AG09319 (cell line): ENCODE data around the gene RPRD1B.

Source experiments
- DNase-seq: peaks from one replicate; pipeline ENCODE4 v3.0.0-alpha.2; 2010; ENCODE audit warnings: low read depth; ENCODE audit errors: extremely low read depth
- TF ChIP-seq, protein P1 (sequence below): IDR thresholded peaks from 2 replicates; pipeline ENCODE4 v1.5.1; 2011; ENCODE audit warnings: low read depth, mild to moderate bottlenecking, inconsistent platforms, low read length, moderate library complexity

The RPRD1B gene

DNA sequence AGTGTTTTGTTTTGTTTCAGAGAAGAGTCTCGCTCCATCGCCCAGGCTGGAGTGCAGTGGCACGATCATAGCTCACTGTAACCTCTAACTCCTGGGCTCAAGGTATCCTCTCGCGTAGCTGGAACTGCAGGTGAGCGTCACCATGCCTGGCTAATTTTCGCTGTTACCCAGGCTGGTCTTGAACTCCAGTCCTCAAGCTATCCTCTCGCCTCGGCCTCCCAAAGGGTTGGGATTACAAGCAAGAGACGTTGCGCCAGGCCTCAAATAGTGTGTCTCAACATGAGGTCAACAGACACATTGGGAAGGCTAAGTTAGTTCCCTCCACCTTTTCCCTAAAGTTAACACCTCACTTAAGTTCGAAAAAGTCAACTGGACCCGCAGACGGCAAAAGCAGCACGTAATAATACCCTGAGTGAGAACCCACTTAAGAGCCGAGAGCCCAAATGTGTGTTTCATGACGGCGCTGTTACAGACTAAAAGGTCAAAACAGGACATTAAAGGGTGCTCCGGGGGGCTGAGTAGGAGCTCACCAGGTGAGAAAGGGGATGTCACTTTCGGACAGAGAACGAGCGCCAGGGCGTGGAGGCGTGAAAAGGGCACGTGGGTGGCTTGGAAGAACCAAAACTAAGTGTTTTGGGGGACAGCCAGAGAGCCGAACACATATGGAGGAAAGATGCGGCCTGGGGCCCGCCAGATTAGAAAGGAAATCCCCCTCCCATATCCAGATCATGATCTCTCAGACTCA lies 789 bp upstream of the RPRD1B start:
- DNase-seq, result no peak

GRCh38 chr20:38034108-38034649 lies 633 bp downstream of the RPRD1B start:
- TF ChIP-seq, protein P1, sequence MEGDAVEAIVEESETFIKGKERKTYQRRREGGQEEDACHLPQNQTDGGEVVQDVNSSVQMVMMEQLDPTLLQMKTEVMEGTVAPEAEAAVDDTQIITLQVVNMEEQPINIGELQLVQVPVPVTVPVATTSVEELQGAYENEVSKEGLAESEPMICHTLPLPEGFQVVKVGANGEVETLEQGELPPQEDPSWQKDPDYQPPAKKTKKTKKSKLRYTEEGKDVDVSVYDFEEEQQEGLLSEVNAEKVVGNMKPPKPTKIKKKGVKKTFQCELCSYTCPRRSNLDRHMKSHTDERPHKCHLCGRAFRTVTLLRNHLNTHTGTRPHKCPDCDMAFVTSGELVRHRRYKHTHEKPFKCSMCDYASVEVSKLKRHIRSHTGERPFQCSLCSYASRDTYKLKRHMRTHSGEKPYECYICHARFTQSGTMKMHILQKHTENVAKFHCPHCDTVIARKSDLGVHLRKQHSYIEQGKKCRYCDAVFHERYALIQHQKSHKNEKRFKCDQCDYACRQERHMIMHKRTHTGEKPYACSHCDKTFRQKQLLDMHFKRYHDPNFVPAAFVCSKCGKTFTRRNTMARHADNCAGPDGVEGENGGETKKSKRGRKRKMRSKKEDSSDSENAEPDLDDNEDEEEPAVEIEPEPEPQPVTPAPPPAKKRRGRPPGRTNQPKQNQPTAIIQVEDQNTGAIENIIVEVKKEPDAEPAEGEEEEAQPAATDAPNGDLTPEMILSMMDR, result no peak
- no peak for DNase-seq

More for the DNA sequence above, 789 bp upstream of the RPRD1B start:
- TF ChIP-seq, protein P1, result no peak

DNA sequence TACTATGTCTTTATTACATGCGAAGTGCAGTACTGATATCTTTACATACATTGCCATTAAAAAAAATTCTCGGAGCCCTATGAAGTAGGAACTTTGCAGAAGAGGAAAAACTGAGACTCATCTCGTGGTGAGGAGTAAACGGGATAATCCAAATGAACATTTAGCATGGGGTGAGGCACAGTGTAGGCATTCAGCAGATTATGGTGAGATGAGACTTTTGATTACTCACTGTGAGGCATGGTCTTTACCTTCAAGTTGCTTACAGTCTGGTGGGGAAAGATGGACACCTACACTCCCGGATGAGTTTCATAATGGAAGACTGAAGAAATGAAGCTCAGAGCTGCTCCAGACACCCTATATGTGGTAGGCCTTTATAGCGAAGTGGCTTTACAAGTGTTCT lies 1.4 kb downstream of the RPRD1B start:
- TF ChIP-seq, protein P1, result no peak
- no peak for DNase-seq

- no peak for DNase-seq
Observed at GRCh38 chr20:38036366-38036765, 2.8 kb downstream of the RPRD1B start.

GRCh38 chr20:38040276-38040675 lies 6.7 kb downstream of the RPRD1B start:
- TF ChIP-seq, protein P1, result no peak
- no peak for DNase-seq

More at GRCh38 chr20:38036366-38036765, 2.8 kb downstream of the RPRD1B start:
- TF ChIP-seq, protein P1, result no peak

DNA sequence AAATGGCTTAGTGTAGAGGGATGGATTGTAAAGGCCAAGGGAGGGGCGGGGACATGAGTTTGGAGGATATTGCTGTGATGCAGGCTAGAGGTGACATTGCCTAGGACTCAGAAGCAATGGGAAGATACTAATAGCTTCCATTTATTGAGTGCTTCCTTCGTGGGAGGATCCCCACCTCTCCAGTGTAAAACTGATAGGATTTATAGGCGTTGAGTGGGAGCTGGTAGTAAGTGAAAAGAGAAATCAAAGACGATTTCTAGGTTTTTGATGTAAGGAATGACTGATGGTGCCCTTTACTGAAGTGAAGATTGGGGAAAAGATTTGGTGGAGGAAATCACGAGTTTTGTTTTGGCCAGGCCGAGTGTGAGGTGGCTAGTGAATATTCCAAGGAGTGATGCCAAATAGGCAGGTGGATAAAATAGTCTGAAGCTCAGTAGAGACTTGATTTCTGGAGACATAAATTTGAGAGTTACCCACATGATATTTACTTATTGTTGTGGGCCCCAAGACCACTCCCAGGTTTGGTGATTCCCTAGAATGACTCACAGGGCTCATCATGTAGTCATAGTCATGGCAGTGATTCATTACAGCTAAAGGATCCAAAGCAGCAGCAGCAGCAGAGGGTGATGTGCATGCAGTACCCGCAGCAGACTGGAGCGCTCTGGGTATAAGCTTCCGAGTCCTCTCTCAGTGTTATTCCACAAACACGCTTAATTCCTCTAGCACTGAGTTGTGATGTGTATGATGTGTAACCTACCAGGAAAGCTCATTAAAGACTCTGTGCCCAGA lies 10.2 kb downstream of the RPRD1B start:
- peak; percentile 25 for DNase-seq
- TF ChIP-seq, protein P1, result no peak

DNA sequence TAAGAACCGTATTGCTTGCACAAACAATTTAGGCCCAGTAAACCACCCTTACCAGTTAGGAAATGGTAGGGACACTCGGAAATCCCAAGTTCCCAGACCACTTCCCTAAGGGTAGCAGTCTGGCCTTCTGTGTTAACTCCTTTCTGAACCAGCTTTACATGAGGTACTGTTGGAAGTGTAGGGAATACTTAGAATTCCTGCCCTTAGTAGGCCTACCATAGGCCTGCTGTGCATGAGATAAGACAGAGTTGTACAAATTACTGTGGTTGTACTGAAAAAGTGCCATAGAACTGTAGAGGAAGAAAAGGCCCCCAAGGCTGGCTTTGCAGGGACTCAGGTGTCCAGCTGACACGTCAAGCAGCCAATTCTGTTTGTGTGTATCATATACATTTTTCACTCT lies 11.1 kb downstream of the RPRD1B start:
- no peak for DNase-seq
- TF ChIP-seq, protein P1, result no peak
